Suprapubic skin (tissue), 4 donors: Measurements from ENCODE around the gene PCNP.
"Not testable (repeated sequence)": the region's sequence is repeated elsewhere in the genome, so short reads cannot be mapped to it uniquely, and the experiment has no call there.

Experiments used
- CTCF ChIP-seq, 2 donors: fragments of 200-600 bp in 1 of 2; fragments of 450-650 bp in 1 of 2; sonication (generic) in 1 of 2; IDR thresholded peaks; one replicate each; pipeline ENCODE4 v1.5.1; 2016 to 2019; ENCODE audit warnings: antibody characterized with exemption in 2 of 2, mild to moderate bottlenecking in 1 of 2, moderate library complexity in 1 of 2
- EP300 ChIP-seq: sonication (generic); formaldehyde crosslinking; IDR thresholded peaks from one replicate; pipeline ENCODE4 v1.6.1; 2017; ENCODE audit warnings: antibody characterized with exemption
- POLR2A ChIP-seq, 2 donors: fragments of 450-650 bp; IDR thresholded peaks; one replicate each; pipeline ENCODE4 v1.6.1; 2017; ENCODE audit warnings: antibody characterized with exemption in 2 of 2, mild to moderate bottlenecking in 2 of 2, moderate library complexity in 2 of 2
- POLR2AphosphoS5 ChIP-seq, 3 donors: sonication (generic); formaldehyde crosslinking; IDR thresholded peaks; one replicate each; pipeline ENCODE4 v1.6.1; 2017; ENCODE audit warnings: antibody characterized with exemption in 3 of 3

- not testable (repeated sequence) for TF ChIP-seq CTCF (IDR thresholded peaks at IDR 0.05); POLR2AphosphoS5 (IDR thresholded peaks at IDR 0.05); EP300; POLR2A (IDR thresholded peaks at IDR 0.05)
Measured at GRCh38 chr3:101613014-101613413, 39.0 kb downstream of the PCNP start.
